ENCODE data around the gene SPRING1. TPM values are rescaled to one million over a fixed set of nuclear protein-coding genes. Genes with fewer than 3 reads are reported as not detected.
A peak's percentile ranks its signal among the peaks of the same experiment; 100 is the strongest.

SPRING1 gene
- total RNA-seq, 1 donor from 2014 or later: 16.0 TPM

GRCh38 chr12:116695464-116695725, 42.5 kb downstream of the SPRING1 start:
- H3K27ac ChIP-seq: no peak overlapping the region
- no peaks in the 10 kb centered on the region for H3K36me3 ChIP-seq
- no peak overlapping the region for H3K4me3 ChIP-seq
- no peak for DNase-seq (ENCODE audit: low spot score in 2 of 2)
- peaks cover 4% of the 10 kb centered on the region for H3K27me3 ChIP-seq
- H3K4me1 ChIP-seq: peaks cover 0 to 10% of the 10 kb centered on the region in 2 donors
- no peaks in the 10 kb centered on the region for H3K9me3 ChIP-seq
- intact Hi-C loops (cut with DNase I): no loop called here
- no peak for TF ChIP-seq CTCF (IDR thresholded peaks at IDR 0.05)

GRCh38 chr12:116694653-116695463, 43.0 kb downstream of the SPRING1 start:
- no peaks in the 10 kb centered on the region for H3K36me3 ChIP-seq
- H3K4me1 ChIP-seq: peaks cover 0 to 10% of the 10 kb centered on the region in 2 donors
- no peaks in the 10 kb centered on the region for H3K9me3 ChIP-seq
- H3K27ac ChIP-seq: no peak overlapping the region
- DNase-seq (ENCODE audit: low spot score in 2 of 2): no peak
- intact Hi-C loops (cut with DNase I): no loop called here
- peaks cover 4% of the 10 kb centered on the region for H3K27me3 ChIP-seq
- no peak overlapping the region for H3K4me3 ChIP-seq
- TF ChIP-seq CTCF (IDR thresholded peaks at IDR 0.05): no peak

GRCh38 chr12:116693286-116694227, 44.3 kb downstream of the SPRING1 start:
- TF ChIP-seq CTCF (IDR thresholded peaks at IDR 0.05): no peak
- no peaks in the 10 kb centered on the region for H3K36me3 ChIP-seq
- peaks cover 0 to 10% of the 10 kb centered on the region in 2 donors for H3K4me1 ChIP-seq
- peaks cover 4% of the 10 kb centered on the region for H3K27me3 ChIP-seq
- intact Hi-C loops (cut with DNase I): no loop called here
- peak overlapping the region; percentile 23 to 35 for H3K4me3 ChIP-seq
- H3K27ac ChIP-seq: no peak overlapping the region
- H3K9me3 ChIP-seq: no peaks in the 10 kb centered on the region
- DNase-seq (ENCODE audit: low spot score in 2 of 2): no peak

- peaks cover 0 to 10% of the 10 kb centered on the region in 2 donors for H3K4me1 ChIP-seq
- TF ChIP-seq CTCF (IDR thresholded peaks at IDR 0.05): no peak
- H3K27me3 ChIP-seq: peaks cover 4% of the 10 kb centered on the region
- intact Hi-C loops (cut with DNase I): no loop called here
- H3K27ac ChIP-seq: no peak overlapping the region
- DNase-seq (ENCODE audit: low spot score in 2 of 2): no peak
- no peaks in the 10 kb centered on the region for H3K9me3 ChIP-seq
- H3K36me3 ChIP-seq: no peaks in the 10 kb centered on the region
- H3K4me3 ChIP-seq: no peak overlapping the region
Observed at GRCh38 chr12:116692605-116693004, 45.3 kb downstream of the SPRING1 start.

- no peak for TF ChIP-seq CTCF (IDR thresholded peaks at IDR 0.05)
- H3K4me3 ChIP-seq: no peak overlapping the region
- no peak overlapping the region for H3K27ac ChIP-seq
- no peaks in the 10 kb centered on the region for H3K36me3 ChIP-seq
- no peak for DNase-seq (ENCODE audit: low spot score in 2 of 2)
- no peaks in the 10 kb centered on the region for H3K9me3 ChIP-seq
- H3K4me1 ChIP-seq: peaks cover 0 to 10% of the 10 kb centered on the region in 2 donors
- intact Hi-C loops (cut with DNase I): no loop called here
- H3K27me3 ChIP-seq: peaks cover 4% of the 10 kb centered on the region
Observed at GRCh38 chr12:116691636-116692035, 46.2 kb downstream of the SPRING1 start.

All from ascending aorta (tissue), 2 donors.